PC-9 (cell line): ENCODE measurements around the gene DDX39B. TPM values are rescaled to one million over a fixed set of nuclear protein-coding genes. Genes with fewer than 3 reads are reported as not detected.

Experiments
- BruUV-seq: library from RNA; stranded (reverse); fragments of 400-500 nt; replicated peaks from 2 replicates; lab custom pipeline; 2021; lab: Mats Ljungman, UMichigan
- CTCF ChIA-PET: fragments of 300-600 bp; sonication (Branson Sonifier 250); formaldehyde crosslinking; loops from one replicate; lab custom pipeline; 2022; ENCODE audit warnings: antibody characterized with exemption; lab: Charles Lee
- POLR2A ChIA-PET: fragments of 300-600 bp; sonication (Branson Sonifier 250); formaldehyde crosslinking; loops from one replicate; lab custom pipeline; 2022; ENCODE audit warnings: antibody characterized with exemption; ENCODE audit not compliant: unreplicated experiment; lab: Charles Lee
- DNase-seq, 2 experiments: peaks; one replicate each; pipeline versions ENCODE4 v3.0.0 to v3.0.0-alpha.2; 2015 to 2022; ENCODE audit warnings: mixed read lengths in 1 of 2
- H2AFZ ChIP-seq: fragments of 200-600 bp; sonication (generic); 2 replicates; pipeline ENCODE4 v1.8.1; 2017; ENCODE audit warnings: antibody characterized with exemption
- H3F3A ChIP-seq: fragments of 200-600 bp; sonication (generic); 2 replicates; pipeline ENCODE4 v1.8.1; 2017; ENCODE audit warnings: antibody characterized with exemption, mild to moderate bottlenecking, low read depth; ENCODE audit not compliant: insufficient read depth
- H3K27ac ChIP-seq: fragments of 200-600 bp; sonication (generic); 2 replicates; pipeline ENCODE4 v1.6.1; 2016; ENCODE audit warnings: mixed run types
- H3K27me3 ChIP-seq: fragments of 200-600 bp; sonication (generic); 2 replicates; pipeline ENCODE4 v1.6.1; 2016; ENCODE audit warnings: low read depth, mixed run types; ENCODE audit not compliant: insufficient read depth
- H3K36me3 ChIP-seq: fragments of 200-600 bp; sonication (generic); 2 replicates; pipeline ENCODE4 v1.6.1; 2016; ENCODE audit warnings: low read depth, mixed run types
- H3K4me1 ChIP-seq: fragments of 200-600 bp; sonication (generic); replicated peaks from 2 replicates; pipeline ENCODE4 v1.6.1; 2016; ENCODE audit warnings: mixed run types; ENCODE audit not compliant: insufficient read depth
- H3K4me2 ChIP-seq: fragments of 200-600 bp; sonication (generic); 2 replicates; pipeline ENCODE4 v1.6.1; 2017; ENCODE audit warnings: mixed run types
- H3K4me3 ChIP-seq: fragments of 200-600 bp; sonication (generic); 2 replicates; pipeline ENCODE4 v1.6.1; 2016; ENCODE audit warnings: mixed run types
- H3K79me2 ChIP-seq: fragments of 200-600 bp; sonication (generic); 2 replicates; pipeline ENCODE4 v1.6.1; 2017; ENCODE audit warnings: low read depth, mixed run types
- H3K9me2 ChIP-seq: fragments of 200-600 bp; sonication (generic); 2 replicates; pipeline ENCODE4 v1.8.1; 2017; ENCODE audit warnings: mild to moderate bottlenecking; ENCODE audit not compliant: insufficient read depth
- H3K9me3 ChIP-seq: fragments of 200-600 bp; sonication (generic); 2 replicates; pipeline ENCODE4 v1.8.1; 2016; ENCODE audit warnings: low read depth; ENCODE audit not compliant: insufficient read depth
- H4K20me1 ChIP-seq: fragments of 200-600 bp; sonication (generic); 2 replicates; pipeline ENCODE4 v1.8.1; 2017; ENCODE audit not compliant: insufficient read depth
- CTCF ChIP-seq: fragments of 200-600 bp; sonication (generic); conservative IDR thresholded peaks from 2 replicates; pipeline ENCODE4 v1.6.1; 2017; ENCODE audit warnings: mixed run types, antibody characterized with exemption, mild to moderate bottlenecking, moderate library complexity
- EZH2 ChIP-seq: fragments of 200-600 bp; sonication (generic); IDR thresholded peaks from 2 replicates; pipeline ENCODE4 v1.8.0; 2017; ENCODE audit warnings: antibody characterized with exemption, low read depth
- intact Hi-C: fragments of 100-400 bp; cut with micrococcal nuclease; formaldehyde crosslinking; loops from one replicate; pipeline ENCODE4 v1.10.0; 2022; ENCODE audit not compliant: unreplicated experiment
- total RNA-seq: library from RNA; stranded (reverse); gene quantifications from 2 replicates; pipeline ENCODE4 v1.2.3, GENCODE V29; 2021

Gene DDX39B
- total RNA-seq, 1 experiment from 2014 or later = 383 TPM

GRCh38 chr6:31586008-31586407, 44.2 kb upstream of the DDX39B start, which contains the start of gene LST1:
TSS of gene LST1 (plus strand) at chr6:31586277. CDS start at chr6:31587300, 1,023 bp downstream.
- Histone ChIP-seq H3K27ac (no peak within 1 kb of the TSS), H3K36me3 (no peaks in the 10 kb centered on the region), H3K4me2 (no peak within 1 kb of the TSS), H4K20me1 (no peaks in the 10 kb centered on the region), H2AFZ (no peak within 1 kb of the TSS), H3K27me3 (no peaks in the 10 kb centered on the region), H3K4me3 (no peak within 1 kb of the TSS), H3F3A (no peaks in the 10 kb centered on the region), H3K9me3 (no peaks in the 10 kb centered on the region), H3K4me1 (no peaks in the 10 kb centered on the region), H3K79me2 (no peaks in the 10 kb centered on the region), H3K9me2 (no peaks in the 10 kb centered on the region)
- intact Hi-C loops = no loop called here
- no peak for TF ChIP-seq EZH2
- no peak for TF ChIP-seq CTCF
- ChIA-PET CTCF (interaction anchor here (1.1 kb wide), 1 partner anchor 13 kb away, joined by 3 read pairs; no protein-coding TSS in a partner anchor), POLR2A (no interaction called here)
- DNase-seq = no peak
- BruUV-seq = no TSS peak

- Histone ChIP-seq H3K4me3 (no peak overlapping the region), H3K9me2 (no peaks in the 10 kb centered on the region), H3F3A (no peaks in the 10 kb centered on the region), H2AFZ (no peak overlapping the region), H3K27me3 (no peaks in the 10 kb centered on the region), H3K36me3 (no peaks in the 10 kb centered on the region), H3K4me2 (no peak overlapping the region), H3K79me2 (no peaks in the 10 kb centered on the region), H4K20me1 (no peaks in the 10 kb centered on the region), H3K27ac (no peak overlapping the region), H3K9me3 (no peaks in the 10 kb centered on the region), H3K4me1 (no peaks in the 10 kb centered on the region)
- ChIA-PET POLR2A (no interaction called here), CTCF (no interaction called here)
- BruUV-seq = no TSS peak
- no peak for DNase-seq
- intact Hi-C loops = no loop called here
- TF ChIP-seq EZH2 (no peak), CTCF (peak; percentile 60)
Observed at GRCh38 chr6:31585491-31585890, 43.7 kb upstream of the DDX39B start.

- Histone ChIP-seq H3K4me2 (peak within 1 kb of the TSS; percentile 91), H3K4me1 (0 out of 2 replicates have a peak, but pooled peaks cover 5% of the 10 kb centered on the region), H2AFZ (peak within 1 kb of the TSS; percentile 99), H3K27ac (no peak within 1 kb of the TSS), H3F3A (peaks cover 5% of the 10 kb centered on the region; the same call in 1 of the 2 replicates), H4K20me1 (no peaks in the 10 kb centered on the region), H3K9me2 (no peaks in the 10 kb centered on the region), H3K36me3 (no peaks in the 10 kb centered on the region), H3K79me2 (no peaks in the 10 kb centered on the region), H3K4me3 (peak within 1 kb of the TSS; percentile 71), H3K27me3 (no peaks in the 10 kb centered on the region), H3K9me3 (no peaks in the 10 kb centered on the region)
- ChIA-PET CTCF (interaction anchor here (1.0 kb wide), 1 partner anchor 17 kb away, joined by 3 read pairs; no protein-coding TSS in a partner anchor), POLR2A (interaction anchor here (0.6 to 1.2 kb wide), 2 partner anchors 28 to 219 kb away, joined by 4 to 7 read pairs; no protein-coding TSS in a partner anchor)
- no TSS peak for BruUV-seq
- TF ChIP-seq CTCF = no peak
- TF ChIP-seq EZH2 = no peak
- intact Hi-C loops = no loop called here
- no peak for DNase-seq
Observed at GRCh38 chr6:31582230-31582643, 40.4 kb upstream of the DDX39B start, which contains the start of gene LTB. TSS of gene LTB (minus strand) at chr6:31582424. CDS start at chr6:31582417, 7 bp downstream.
